ENCODE measurements around the gene CADPS.

DNA sequence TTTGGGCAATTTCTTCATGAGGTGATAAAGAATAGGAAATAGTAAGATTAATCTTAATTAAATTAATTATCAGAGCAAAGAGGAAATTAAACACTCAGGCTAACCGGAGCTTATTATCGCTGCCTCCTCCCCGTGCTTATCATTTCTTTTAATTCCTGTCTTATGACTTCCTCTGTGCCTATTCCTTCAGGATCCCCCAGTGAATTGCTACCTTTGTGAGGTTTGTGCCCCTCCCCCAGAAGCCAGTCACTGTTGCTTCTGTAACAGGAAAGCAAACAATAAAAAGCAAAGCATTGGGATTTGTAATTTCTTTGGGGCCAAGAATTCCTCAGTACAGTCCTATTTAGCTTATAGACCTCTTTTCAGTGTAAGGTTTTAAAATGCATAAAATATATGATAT lies 164.5 kb downstream of the CADPS start:
- TF ChIP-seq, protein P1, sequence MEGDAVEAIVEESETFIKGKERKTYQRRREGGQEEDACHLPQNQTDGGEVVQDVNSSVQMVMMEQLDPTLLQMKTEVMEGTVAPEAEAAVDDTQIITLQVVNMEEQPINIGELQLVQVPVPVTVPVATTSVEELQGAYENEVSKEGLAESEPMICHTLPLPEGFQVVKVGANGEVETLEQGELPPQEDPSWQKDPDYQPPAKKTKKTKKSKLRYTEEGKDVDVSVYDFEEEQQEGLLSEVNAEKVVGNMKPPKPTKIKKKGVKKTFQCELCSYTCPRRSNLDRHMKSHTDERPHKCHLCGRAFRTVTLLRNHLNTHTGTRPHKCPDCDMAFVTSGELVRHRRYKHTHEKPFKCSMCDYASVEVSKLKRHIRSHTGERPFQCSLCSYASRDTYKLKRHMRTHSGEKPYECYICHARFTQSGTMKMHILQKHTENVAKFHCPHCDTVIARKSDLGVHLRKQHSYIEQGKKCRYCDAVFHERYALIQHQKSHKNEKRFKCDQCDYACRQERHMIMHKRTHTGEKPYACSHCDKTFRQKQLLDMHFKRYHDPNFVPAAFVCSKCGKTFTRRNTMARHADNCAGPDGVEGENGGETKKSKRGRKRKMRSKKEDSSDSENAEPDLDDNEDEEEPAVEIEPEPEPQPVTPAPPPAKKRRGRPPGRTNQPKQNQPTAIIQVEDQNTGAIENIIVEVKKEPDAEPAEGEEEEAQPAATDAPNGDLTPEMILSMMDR (conservative IDR thresholded peaks at IDR 0.05): no peak
- no peak for TF ChIP-seq EZH2 (IDR thresholded peaks at IDR 0.05; ENCODE audit: low read depth)

All from PC-9 (cell line).